Islet precursor cell (in vitro differentiated cells): ENCODE results near the gene LILRA6.
"Not testable (repeated sequence)": the region's sequence is repeated elsewhere in the genome, so short reads cannot be mapped to it uniquely, and the experiment has no call there.

Experiments used
- DNase-seq: peaks from one replicate; pipeline ENCODE4 v3.0.0-alpha.2; 2018

LILRA6 gene

DNA sequence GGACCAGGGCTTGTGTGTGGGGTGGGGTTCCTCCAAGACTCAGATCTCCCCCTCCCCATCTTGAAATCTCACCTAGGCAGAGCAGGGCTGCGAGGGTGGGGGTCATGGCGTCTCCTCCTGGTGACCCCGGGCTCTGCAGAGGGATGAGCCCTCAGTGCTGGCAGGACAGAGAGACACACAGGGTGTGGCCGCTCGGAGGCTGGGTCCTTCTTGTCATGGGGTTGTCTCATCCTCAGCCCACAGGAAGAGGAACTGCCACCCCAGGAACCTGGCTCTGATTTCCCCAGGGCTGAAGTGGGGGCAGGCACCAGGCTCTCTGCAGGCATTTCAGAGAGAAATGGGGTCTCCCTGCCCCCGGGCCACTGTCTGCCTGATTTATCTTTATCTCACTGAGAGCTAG is at the start of gene LILRA6:
Gene LILRA6 (minus strand): TSS at position 145 of the 400 bp plus-strand sequence.
- DNase-seq, result not testable (repeated sequence)

- not testable (repeated sequence) for DNase-seq
Observed at GRCh38 chr19:54289160-54289559, 46.6 kb upstream of the LILRA6 start.

- no peak for DNase-seq
Observed at GRCh38 chr19:54287456-54287855, 44.9 kb upstream of the LILRA6 start.

DNA sequence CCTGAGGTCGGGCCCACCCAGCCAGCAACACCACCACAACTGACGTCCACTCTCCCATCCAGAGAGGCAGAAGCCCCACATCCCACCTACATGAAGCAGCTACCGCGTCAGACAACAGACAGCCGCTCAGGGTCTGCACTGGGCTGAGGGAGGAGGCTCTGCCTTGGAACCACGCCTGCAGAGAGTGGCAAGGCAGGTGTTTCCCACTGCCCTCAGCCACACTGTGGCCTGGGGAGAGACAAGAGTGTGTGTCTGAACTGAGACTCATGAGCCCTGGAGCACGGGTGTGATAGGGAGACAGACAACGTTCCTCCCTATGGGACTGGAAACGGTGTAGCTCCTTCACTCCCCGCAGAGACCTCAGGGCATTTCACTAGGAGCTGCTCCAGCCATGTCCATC is 43.7 kb upstream of the LILRA6 start:
- DNase-seq, result not testable (repeated sequence)

- not testable (repeated sequence) for DNase-seq
Observed at GRCh38 chr19:54285427-54286056, 43.0 kb upstream of the LILRA6 start.

- DNase-seq, result peak; percentile 35
Observed at GRCh38 chr19:54282686-54283470, 40.3 kb upstream of the LILRA6 start.

- DNase-seq, result not testable (repeated sequence)
Observed at GRCh38 chr19:54281729-54282075, 39.1 kb upstream of the LILRA6 start.

GRCh38 chr19:54281007-54281728 is 38.6 kb upstream of the LILRA6 start, which contains the start of gene LILRB2:
Gene LILRB2, minus strand, starts transcription at chr19:54281110. Its CDS starts 614 bp downstream, at chr19:54280496.
- no peak for DNase-seq

DNA sequence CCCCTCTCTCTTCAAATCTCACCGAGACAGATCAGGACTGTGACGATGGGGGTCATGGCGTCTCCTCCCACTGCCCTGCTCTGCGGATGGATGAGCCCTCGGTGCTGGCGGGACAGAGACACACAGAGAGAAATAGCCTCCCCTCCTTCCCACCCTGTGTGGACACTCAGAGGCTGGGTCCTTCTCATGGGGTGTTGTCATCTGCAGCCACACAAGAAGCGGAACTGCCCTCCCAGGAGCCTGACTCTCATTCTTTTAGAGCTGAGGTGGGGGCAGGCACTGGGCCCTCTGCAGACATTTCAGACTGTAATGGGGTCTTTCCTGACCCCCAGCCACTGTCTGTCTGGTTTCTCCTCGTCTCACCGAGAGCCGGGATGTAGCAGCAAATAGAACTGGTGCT is 37.9 kb upstream of the LILRA6 start:
- DNase-seq, result not testable (repeated sequence)

- DNase-seq, result not testable (repeated sequence)
Observed at GRCh38 chr19:54280025-54280424, 37.4 kb upstream of the LILRA6 start.

- DNase-seq, result no peak
Observed at GRCh38 chr19:54279406-54279962, 36.9 kb upstream of the LILRA6 start.

DNA sequence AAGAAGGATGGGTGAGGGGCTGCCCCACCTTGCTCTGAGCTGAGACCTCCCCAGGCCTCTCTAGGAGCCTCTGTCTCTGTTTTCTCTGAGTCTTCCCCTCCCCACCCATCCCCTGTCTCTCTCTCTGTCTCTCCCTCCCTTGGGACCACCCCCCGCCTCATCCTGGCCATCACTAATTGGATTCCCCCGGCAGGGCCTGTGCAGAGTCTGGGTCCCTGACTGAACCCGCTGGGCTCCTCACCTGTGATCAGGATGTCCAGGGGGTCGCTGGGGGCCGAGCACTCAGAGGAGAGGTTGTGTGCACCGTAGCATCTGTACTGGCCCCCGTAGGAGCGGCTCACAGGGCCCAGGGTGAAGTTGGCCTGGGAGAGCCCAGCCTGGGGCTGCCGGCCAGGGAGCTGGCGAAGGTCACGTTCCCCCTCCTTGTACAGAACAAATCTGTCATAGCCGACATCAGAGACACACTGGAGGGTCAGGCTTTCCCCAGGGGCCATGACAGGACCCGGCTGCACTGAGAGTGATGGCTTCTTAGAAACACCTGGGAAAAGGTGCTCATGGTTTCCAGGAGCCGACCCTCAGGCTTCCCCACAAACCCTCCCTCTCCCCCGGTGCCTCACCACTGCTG is 36.1 kb upstream of the LILRA6 start:
- peak; percentile 42 for DNase-seq

GRCh38 chr19:54278056-54278455 is 35.5 kb upstream of the LILRA6 start:
- peak; percentile 24 for DNase-seq

DNA sequence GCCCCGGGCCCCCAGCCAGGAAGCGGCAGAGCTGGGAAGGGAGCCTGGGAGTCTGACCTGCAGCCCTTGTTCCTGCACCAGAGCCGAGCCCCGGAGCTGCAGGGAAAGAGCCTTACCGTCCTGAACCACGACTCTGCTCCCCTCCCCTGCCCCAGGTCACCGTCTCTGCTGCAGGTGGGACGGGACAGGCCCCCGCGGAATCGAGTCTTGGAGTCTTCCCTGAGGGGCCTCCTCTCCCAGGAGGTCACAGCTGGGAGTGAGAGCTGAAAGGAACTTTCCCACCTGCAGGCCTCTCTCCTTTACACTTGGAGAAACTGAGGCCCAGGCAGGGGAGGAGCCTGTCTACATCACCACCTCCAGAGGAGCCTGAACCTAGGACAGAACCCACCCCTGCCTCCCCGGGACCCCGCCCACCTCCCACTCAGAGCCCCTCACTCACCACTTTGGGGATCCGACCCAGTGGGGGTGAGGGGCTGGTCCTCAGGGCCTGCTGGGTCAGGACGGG is 34.6 kb upstream of the LILRA6 start:
- peak; percentile 19 for DNase-seq

DNA sequence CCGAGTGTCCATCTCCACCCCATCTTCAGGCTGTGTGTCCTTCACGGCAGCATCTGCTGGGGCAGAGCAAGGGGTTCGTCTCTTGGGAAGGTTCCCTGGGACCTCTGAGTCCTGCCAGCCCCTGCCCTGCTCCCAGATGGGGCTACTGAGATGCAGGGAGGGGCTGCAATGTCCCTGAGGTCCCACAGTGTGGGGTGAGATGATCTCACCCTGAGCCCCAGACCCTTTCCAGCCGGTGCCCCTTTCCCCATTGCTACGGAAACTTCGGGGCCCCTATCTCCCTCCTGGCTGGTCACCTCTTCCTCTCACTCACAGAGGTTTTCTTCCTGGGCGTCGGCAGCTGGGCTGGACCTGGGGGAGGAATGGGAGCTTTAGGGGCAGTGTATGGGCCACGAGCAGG is 33.4 kb upstream of the LILRA6 start:
- peak; percentile 43 for DNase-seq

DNA sequence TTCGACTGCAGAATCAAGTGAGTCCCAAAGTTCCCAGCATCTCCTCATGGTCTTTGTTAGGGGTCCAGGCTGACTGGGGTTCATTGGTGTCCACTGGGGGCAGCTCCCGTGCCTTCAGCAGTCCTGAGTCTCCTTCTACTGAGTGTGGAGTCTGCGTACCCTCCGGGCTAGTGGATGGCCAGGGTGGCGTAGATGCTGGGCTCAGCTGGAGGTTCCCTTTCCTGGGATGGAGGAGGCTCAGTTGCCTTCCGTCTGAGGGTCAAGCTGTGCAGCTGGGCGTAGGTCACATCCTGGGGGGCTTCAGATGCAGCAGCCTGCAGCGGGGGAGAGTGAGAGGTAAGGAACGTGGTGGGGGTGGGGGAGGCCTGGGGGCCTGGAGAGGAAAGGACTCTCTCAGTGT is 31.9 kb upstream of the LILRA6 start:
- peak; percentile 22 for DNase-seq

DNA sequence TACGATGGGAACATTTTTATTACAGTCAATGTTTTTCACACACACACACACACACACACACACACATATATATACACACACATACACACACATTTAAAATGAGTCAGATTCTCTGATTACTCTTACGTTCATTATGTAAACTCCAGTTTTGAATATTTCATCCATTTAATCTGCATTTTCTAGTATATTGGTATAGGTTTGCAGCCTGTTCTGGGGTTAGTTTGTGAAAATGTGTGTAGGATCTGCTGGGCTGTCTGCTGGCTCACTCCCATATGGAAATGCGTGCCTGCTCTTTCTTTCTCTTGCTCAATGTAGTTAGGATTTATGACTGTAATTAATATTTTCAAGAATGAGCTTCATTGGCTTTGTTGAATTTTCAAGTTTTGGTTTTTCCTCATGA is 31.2 kb upstream of the LILRA6 start:
- no peak for DNase-seq

- DNase-seq, result peak; percentile 40
Observed at GRCh38 chr19:54272181-54272580, 29.6 kb upstream of the LILRA6 start.

- DNase-seq, result peak; percentile 4
Observed at GRCh38 chr19:54271587-54271986, 29.0 kb upstream of the LILRA6 start.

DNA sequence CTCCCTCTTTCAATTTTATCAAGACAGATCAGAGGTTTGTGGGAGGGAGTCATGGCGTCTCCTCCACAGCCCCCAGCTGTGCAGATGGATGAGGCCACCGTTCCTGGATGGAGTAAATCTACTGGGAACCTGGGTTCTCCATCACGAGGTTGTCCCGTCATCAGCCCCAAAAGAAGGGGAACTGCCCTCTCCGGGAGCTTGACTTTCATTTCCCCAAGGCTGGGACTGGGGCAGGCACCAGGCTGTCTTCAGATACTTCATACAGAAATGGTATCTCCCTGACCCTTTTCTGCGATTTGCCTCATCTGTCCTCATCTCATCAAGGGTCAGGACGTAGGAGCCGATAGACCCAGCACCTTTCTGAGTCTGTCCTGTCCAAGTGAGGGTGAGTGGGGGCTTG is 28.5 kb upstream of the LILRA6 start:
- peak; percentile 23 for DNase-seq

- no peak for DNase-seq
Observed at GRCh38 chr19:54268936-54269335, 26.3 kb upstream of the LILRA6 start.

DNA sequence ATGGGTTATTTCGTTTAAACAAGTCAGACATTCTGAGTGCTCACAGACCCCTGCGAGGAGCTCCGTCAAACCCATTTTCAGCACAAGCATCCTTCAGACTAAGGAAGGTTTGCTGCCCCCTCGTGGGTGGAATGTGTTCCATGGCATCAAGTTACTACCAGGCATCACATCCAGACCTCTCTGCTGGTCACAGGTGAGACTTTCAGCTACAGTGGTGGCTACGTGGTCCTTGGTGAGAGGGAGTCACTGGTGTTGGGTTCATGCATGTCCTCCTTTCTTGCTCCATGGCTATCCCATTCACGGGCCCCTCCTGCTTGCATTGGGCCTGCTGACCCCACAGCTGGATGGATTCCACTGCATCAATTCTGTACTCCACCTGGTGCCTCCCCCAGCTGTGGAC is 23.5 kb upstream of the LILRA6 start:
- DNase-seq, result peak; percentile 94

GRCh38 chr19:54262470-54262869 is 19.9 kb upstream of the LILRA6 start:
- no peak for DNase-seq
